Mesothelial cell of epicardium (in vitro differentiated cells): ENCODE results near the gene CPXM2. TPM values are rescaled to one million over a fixed set of nuclear protein-coding genes. Genes with fewer than 3 reads are reported as not detected.

Experiments
- DNase-seq, 2 experiments: peaks; one replicate each; pipeline ENCODE4 v3.0.0; 2021; ENCODE audit warnings: low spot score in 2 of 2; ENCODE audit not compliant: unreplicated experiment in 2 of 2
- H3K27ac Mint-ChIP-seq: 2 replicates; pipeline ENCODE4 v1.8.0; 2021; ENCODE audit warnings: mixed read lengths
- H3K27me3 Mint-ChIP-seq: 2 replicates; pipeline ENCODE4 v1.8.0; 2021; ENCODE audit warnings: low read depth, mixed read lengths
- H3K36me3 Mint-ChIP-seq: 2 replicates; pipeline ENCODE4 v1.8.0; 2021; ENCODE audit warnings: mixed read lengths
- H3K4me1 Mint-ChIP-seq: 2 replicates; pipeline ENCODE4 v1.8.0; 2021; ENCODE audit warnings: mixed read lengths
- H3K4me3 Mint-ChIP-seq: 2 replicates; pipeline ENCODE4 v1.8.0; 2021; ENCODE audit warnings: mild to moderate bottlenecking, moderate library complexity, mixed read lengths
- H3K9me3 Mint-ChIP-seq: 2 replicates; pipeline ENCODE4 v1.8.0; 2021; ENCODE audit warnings: mixed read lengths
- CTCF ChIP-seq: fragments of 200-600 bp; sonication (generic); IDR thresholded peaks from one replicate; pipeline ENCODE4 v1.5.0; 2021; ENCODE audit warnings: antibody characterized with exemption; ENCODE audit not compliant: unreplicated experiment
- total RNA-seq: library from RNA; stranded (reverse); gene quantifications from 3 replicates; pipeline ENCODE4 v1.2.1, GENCODE V29; 2021

Gene CPXM2
- total RNA-seq, 1 donor from 2014 or later, result 0.92 TPM

GRCh38 chr10:123787566-123787965, 104.0 kb downstream of the CPXM2 start:
- no peaks in the 10 kb centered on the region for H3K36me3 Mint-ChIP-seq
- no peak overlapping the region for H3K4me3 Mint-ChIP-seq
- H3K27me3 Mint-ChIP-seq, result peaks cover 35% of the 10 kb centered on the region
- no peak overlapping the region for H3K27ac Mint-ChIP-seq
- peaks cover 1% of the 10 kb centered on the region for H3K4me1 Mint-ChIP-seq
- peaks cover 16% of the 10 kb centered on the region for H3K9me3 Mint-ChIP-seq
- DNase-seq, result peak in 1 of 2 experiments; percentile 29
- TF ChIP-seq CTCF, result no peak

- Mint-ChIP-seq H3K36me3 (no peaks in the 10 kb centered on the region), H3K27me3 (peaks cover 40% of the 10 kb centered on the region), H3K9me3 (peaks cover 16% of the 10 kb centered on the region), H3K4me1 (peaks cover 3% of the 10 kb centered on the region), H3K27ac (no peak overlapping the region), H3K4me3 (no peak overlapping the region)
- TF ChIP-seq CTCF, result no peak
- no peak for DNase-seq
These were observed 104.7 kb downstream of the CPXM2 start for GRCh38 chr10:123786896-123787295.

- H3K27me3 Mint-ChIP-seq, result peaks cover 45% of the 10 kb centered on the region
- H3K36me3 Mint-ChIP-seq, result no peaks in the 10 kb centered on the region
- H3K4me3 Mint-ChIP-seq, result no peak overlapping the region
- H3K27ac Mint-ChIP-seq, result no peak overlapping the region
- peak in 1 of 2 experiments; percentile 7 for DNase-seq
- peaks cover 3% of the 10 kb centered on the region for H3K4me1 Mint-ChIP-seq
- no peak for TF ChIP-seq CTCF
- peaks cover 13% of the 10 kb centered on the region for H3K9me3 Mint-ChIP-seq
These were observed 105.3 kb downstream of the CPXM2 start for GRCh38 chr10:123786306-123786705.

GRCh38 chr10:123784646-123785045, 107.0 kb downstream of the CPXM2 start:
- Mint-ChIP-seq H3K27ac (no peak overlapping the region), H3K36me3 (no peaks in the 10 kb centered on the region), H3K4me1 (peaks cover 3% of the 10 kb centered on the region), H3K27me3 (peaks cover 61% of the 10 kb centered on the region), H3K4me3 (no peak overlapping the region), H3K9me3 (peaks cover 5% of the 10 kb centered on the region)
- TF ChIP-seq CTCF, result no peak
- no peak for DNase-seq

- H3K36me3 Mint-ChIP-seq, result no peaks in the 10 kb centered on the region
- H3K4me1 Mint-ChIP-seq, result peaks cover 3% of the 10 kb centered on the region
- H3K9me3 Mint-ChIP-seq, result peaks cover under 1% of the 10 kb centered on the region
- no peak for TF ChIP-seq CTCF
- peaks cover 64% of the 10 kb centered on the region for H3K27me3 Mint-ChIP-seq
- no peak overlapping the region for H3K4me3 Mint-ChIP-seq
- H3K27ac Mint-ChIP-seq, result no peak overlapping the region
- no peak for DNase-seq
These were observed 107.4 kb downstream of the CPXM2 start for GRCh38 chr10:123784216-123784615.

- no peak overlapping the region for H3K27ac Mint-ChIP-seq
- DNase-seq, result no peak
- H3K4me1 Mint-ChIP-seq, result peaks cover 3% of the 10 kb centered on the region
- no peaks in the 10 kb centered on the region for H3K9me3 Mint-ChIP-seq
- peaks cover 64% of the 10 kb centered on the region for H3K27me3 Mint-ChIP-seq
- no peak for TF ChIP-seq CTCF
- no peak overlapping the region for H3K4me3 Mint-ChIP-seq
- H3K36me3 Mint-ChIP-seq, result no peaks in the 10 kb centered on the region
These were observed 108.3 kb downstream of the CPXM2 start for GRCh38 chr10:123783296-123783695.
